ENCODE data around the gene SLC24A3.
"Not testable (repeated sequence)": the region's sequence is repeated elsewhere in the genome, so short reads cannot be mapped to it uniquely, and the experiment has no call there.

DNA sequence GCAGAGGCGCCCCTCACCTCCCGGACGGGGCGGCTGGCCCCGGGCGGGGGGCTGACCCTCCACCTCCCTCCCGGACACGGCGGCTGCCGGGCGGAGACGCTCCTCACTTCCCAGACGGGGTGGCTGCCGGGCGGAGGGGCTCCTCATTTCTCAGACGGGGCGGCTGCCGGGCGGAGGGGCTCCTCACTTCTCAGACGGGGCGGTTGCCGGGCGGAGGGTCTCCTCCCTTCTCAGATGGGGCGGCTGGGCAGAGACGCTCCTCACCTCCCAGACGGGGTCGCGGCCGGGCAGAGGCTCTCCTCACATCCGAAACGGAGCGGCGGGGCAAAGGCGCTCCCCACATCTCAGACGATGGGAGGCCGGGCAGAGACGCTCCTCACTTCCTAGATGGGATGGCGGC is 466.1 kb downstream of the SLC24A3 start:
- TF ChIP-seq POLR2A (IDR thresholded peaks at IDR 0.05) = not testable (repeated sequence)
- TF ChIP-seq, protein P1, sequence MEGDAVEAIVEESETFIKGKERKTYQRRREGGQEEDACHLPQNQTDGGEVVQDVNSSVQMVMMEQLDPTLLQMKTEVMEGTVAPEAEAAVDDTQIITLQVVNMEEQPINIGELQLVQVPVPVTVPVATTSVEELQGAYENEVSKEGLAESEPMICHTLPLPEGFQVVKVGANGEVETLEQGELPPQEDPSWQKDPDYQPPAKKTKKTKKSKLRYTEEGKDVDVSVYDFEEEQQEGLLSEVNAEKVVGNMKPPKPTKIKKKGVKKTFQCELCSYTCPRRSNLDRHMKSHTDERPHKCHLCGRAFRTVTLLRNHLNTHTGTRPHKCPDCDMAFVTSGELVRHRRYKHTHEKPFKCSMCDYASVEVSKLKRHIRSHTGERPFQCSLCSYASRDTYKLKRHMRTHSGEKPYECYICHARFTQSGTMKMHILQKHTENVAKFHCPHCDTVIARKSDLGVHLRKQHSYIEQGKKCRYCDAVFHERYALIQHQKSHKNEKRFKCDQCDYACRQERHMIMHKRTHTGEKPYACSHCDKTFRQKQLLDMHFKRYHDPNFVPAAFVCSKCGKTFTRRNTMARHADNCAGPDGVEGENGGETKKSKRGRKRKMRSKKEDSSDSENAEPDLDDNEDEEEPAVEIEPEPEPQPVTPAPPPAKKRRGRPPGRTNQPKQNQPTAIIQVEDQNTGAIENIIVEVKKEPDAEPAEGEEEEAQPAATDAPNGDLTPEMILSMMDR (IDR thresholded peaks at IDR 0.05) = not testable (repeated sequence)
